OCI-LY1 (cell line): ENCODE measurements around the gene GLS.

ENCODE experiments used
- H2AFZ ChIP-seq: fragments of 200-600 bp; sonication (generic), shearing (Covaris generic); 2 replicates; pipeline ENCODE4 v1.6.0; 2014; ENCODE audit warnings: antibody characterized with exemption, mild to moderate bottlenecking, low read length
- H3F3A ChIP-seq: fragments of 200-600 bp; sonication (generic), shearing (Covaris generic); 2 replicates; pipeline ENCODE4 v1.6.0; 2014; ENCODE audit warnings: mild to moderate bottlenecking, antibody characterized with exemption, low read length, moderate library complexity; ENCODE audit not compliant: insufficient read depth
- H3K27ac ChIP-seq: fragments of 200-600 bp; sonication (generic); 2 replicates; pipeline ENCODE4 v1.5.1; 2014; ENCODE audit warnings: low read length, mixed run types, mild to moderate bottlenecking, low read depth; ENCODE audit not compliant: poor library complexity, severe bottlenecking
- H3K27me3 ChIP-seq: fragments of 200-600 bp; sonication (generic); 2 replicates; pipeline ENCODE4 v1.6.0; 2014; ENCODE audit warnings: antibody characterized with exemption, mild to moderate bottlenecking, low read length, moderate library complexity; ENCODE audit not compliant: insufficient read depth
- H3K36me3 ChIP-seq: fragments of 200-600 bp; sonication (generic); 2 replicates; pipeline ENCODE4 v1.6.1; 2014; ENCODE audit warnings: mild to moderate bottlenecking, antibody characterized with exemption, low read length, moderate library complexity, mixed read lengths; ENCODE audit not compliant: insufficient read depth
- H3K4me1 ChIP-seq: fragments of 200-600 bp; sonication (generic); 2 replicates; pipeline ENCODE4 v1.5.1; 2014; ENCODE audit warnings: mild to moderate bottlenecking, low read length, moderate library complexity; ENCODE audit not compliant: insufficient read depth, severe bottlenecking
- H3K4me2 ChIP-seq: fragments of 200-600 bp; sonication (generic), shearing (Covaris generic); 2 replicates; pipeline ENCODE4 v1.6.1; 2014; ENCODE audit warnings: low read length
- H3K4me3 ChIP-seq: fragments of 200-600 bp; sonication (generic); 2 replicates; pipeline ENCODE4 v1.5.1; 2014; ENCODE audit warnings: low read length, low read depth, mild to moderate bottlenecking, mixed read lengths; ENCODE audit not compliant: poor library complexity, severe bottlenecking
- H3K79me2 ChIP-seq: fragments of 200-600 bp; shearing (Covaris generic); 2 replicates; pipeline ENCODE4 v1.6.1; 2016; ENCODE audit warnings: mixed run types, low read length, mixed read lengths; ENCODE audit not compliant: insufficient read depth
- H3K9ac ChIP-seq: fragments of 200-600 bp; sonication (generic), shearing (Covaris generic); 2 replicates; pipeline ENCODE4 v1.6.1; 2014; ENCODE audit warnings: mild to moderate bottlenecking, low read length, mixed read lengths
- H3K9me2 ChIP-seq: fragments of 200-600 bp; sonication (generic), shearing (Covaris generic); 2 replicates; pipeline ENCODE4 v1.6.1; 2014; ENCODE audit warnings: low read depth, mild to moderate bottlenecking, low read length, mixed read lengths
- H3K9me3 ChIP-seq: fragments of 200-600 bp; shearing (Covaris generic); 2 replicates; pipeline ENCODE4 v1.6.1; 2014; ENCODE audit warnings: low read length, mixed read lengths
- H4K20me1 ChIP-seq: fragments of 200-600 bp; sonication (generic), shearing (Covaris generic); 2 replicates; pipeline ENCODE4 v1.6.0; 2016; ENCODE audit warnings: mild to moderate bottlenecking, low read length; ENCODE audit not compliant: insufficient read depth
- EZH2 ChIP-seq: fragments of 200-600 bp; sonication (generic), shearing (Covaris generic); IDR thresholded peaks from 2 replicates; pipeline ENCODE4 v1.8.0; 2017; ENCODE audit warnings: borderline replicate concordance, mixed run types, mild to moderate bottlenecking, antibody characterized with exemption, low read length, moderate library complexity, mixed read lengths
- TF ChIP-seq, protein P1 (sequence below): fragments of 200-600 bp; sonication (generic), shearing (Covaris generic); IDR thresholded peaks from 2 replicates; pipeline ENCODE4 v1.5.1; 2017; ENCODE audit warnings: mild to moderate bottlenecking, antibody characterized with exemption, low read length, moderate library complexity, mixed read lengths

GLS gene

DNA sequence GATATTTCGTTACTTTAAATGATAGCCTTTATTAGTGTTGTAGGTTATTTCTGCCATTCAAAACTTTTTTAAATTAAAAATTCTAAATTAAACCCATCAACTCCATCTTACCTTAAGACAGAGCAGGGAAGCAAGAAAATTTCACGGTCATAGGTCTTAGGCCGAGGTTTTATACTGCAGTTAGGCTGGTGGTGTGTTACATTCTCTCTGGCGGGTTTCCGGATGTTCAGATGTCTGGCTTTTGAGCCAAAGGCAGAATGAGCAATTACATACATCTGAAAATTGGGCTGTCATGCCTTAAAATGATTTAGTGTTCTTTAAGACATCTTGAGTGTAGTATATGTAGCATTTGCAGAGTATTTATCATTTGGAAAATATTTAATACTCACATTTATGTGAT is 27.9 kb downstream of the GLS start:
- Histone ChIP-seq H3F3A (no peaks in the 10 kb centered on the region), H3K27me3 (no peaks in the 10 kb centered on the region), H3K9me3 (no peaks in the 10 kb centered on the region), H3K27ac (no peak overlapping the region), H3K9ac (no peak overlapping the region), H3K79me2 (no peaks in the 10 kb centered on the region), H3K36me3 (peaks cover 71% of the 10 kb centered on the region), H3K9me2 (no peaks in the 10 kb centered on the region), H3K4me2 (no peak overlapping the region), H2AFZ (no peak overlapping the region), H3K4me3 (no peak overlapping the region), H3K4me1 (no peaks in the 10 kb centered on the region), H4K20me1 (no peaks in the 10 kb centered on the region)
- no peak for TF ChIP-seq EZH2
- TF ChIP-seq, protein P1, sequence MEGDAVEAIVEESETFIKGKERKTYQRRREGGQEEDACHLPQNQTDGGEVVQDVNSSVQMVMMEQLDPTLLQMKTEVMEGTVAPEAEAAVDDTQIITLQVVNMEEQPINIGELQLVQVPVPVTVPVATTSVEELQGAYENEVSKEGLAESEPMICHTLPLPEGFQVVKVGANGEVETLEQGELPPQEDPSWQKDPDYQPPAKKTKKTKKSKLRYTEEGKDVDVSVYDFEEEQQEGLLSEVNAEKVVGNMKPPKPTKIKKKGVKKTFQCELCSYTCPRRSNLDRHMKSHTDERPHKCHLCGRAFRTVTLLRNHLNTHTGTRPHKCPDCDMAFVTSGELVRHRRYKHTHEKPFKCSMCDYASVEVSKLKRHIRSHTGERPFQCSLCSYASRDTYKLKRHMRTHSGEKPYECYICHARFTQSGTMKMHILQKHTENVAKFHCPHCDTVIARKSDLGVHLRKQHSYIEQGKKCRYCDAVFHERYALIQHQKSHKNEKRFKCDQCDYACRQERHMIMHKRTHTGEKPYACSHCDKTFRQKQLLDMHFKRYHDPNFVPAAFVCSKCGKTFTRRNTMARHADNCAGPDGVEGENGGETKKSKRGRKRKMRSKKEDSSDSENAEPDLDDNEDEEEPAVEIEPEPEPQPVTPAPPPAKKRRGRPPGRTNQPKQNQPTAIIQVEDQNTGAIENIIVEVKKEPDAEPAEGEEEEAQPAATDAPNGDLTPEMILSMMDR, result no peak

DNA sequence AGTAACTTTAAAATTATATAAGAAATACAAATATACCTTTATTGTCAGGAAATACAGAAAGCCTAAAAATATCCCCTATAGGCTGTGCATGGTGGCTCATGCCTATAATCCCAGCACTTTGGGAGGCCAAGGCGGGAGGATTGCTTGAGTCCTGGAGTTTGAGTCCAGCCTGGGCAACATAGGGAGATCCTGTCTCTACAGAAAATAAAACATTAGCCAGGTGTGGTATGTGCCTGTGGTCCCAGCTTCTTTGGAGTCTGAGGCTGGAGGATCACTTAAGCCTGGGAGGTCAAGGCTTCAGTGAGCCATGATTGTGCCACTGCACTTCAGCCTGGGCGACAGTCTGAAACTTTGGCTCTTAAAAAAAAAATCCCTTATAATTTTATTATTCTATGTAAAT is 29.1 kb downstream of the GLS start:
- peaks cover 71% of the 10 kb centered on the region for H3K36me3 ChIP-seq
- no peaks in the 10 kb centered on the region for H3K9me2 ChIP-seq
- H3F3A ChIP-seq, result no peaks in the 10 kb centered on the region
- H3K4me1 ChIP-seq, result no peaks in the 10 kb centered on the region
- no peak overlapping the region for H3K9ac ChIP-seq
- no peaks in the 10 kb centered on the region for H3K9me3 ChIP-seq
- H3K27me3 ChIP-seq, result no peaks in the 10 kb centered on the region
- H4K20me1 ChIP-seq, result no peaks in the 10 kb centered on the region
- no peak for TF ChIP-seq EZH2
- TF ChIP-seq, protein P1, result no peak
- no peak overlapping the region for H3K4me3 ChIP-seq
- no peak overlapping the region for H2AFZ ChIP-seq
- H3K79me2 ChIP-seq, result no peaks in the 10 kb centered on the region
- no peak overlapping the region for H3K4me2 ChIP-seq
- no peak overlapping the region for H3K27ac ChIP-seq

DNA sequence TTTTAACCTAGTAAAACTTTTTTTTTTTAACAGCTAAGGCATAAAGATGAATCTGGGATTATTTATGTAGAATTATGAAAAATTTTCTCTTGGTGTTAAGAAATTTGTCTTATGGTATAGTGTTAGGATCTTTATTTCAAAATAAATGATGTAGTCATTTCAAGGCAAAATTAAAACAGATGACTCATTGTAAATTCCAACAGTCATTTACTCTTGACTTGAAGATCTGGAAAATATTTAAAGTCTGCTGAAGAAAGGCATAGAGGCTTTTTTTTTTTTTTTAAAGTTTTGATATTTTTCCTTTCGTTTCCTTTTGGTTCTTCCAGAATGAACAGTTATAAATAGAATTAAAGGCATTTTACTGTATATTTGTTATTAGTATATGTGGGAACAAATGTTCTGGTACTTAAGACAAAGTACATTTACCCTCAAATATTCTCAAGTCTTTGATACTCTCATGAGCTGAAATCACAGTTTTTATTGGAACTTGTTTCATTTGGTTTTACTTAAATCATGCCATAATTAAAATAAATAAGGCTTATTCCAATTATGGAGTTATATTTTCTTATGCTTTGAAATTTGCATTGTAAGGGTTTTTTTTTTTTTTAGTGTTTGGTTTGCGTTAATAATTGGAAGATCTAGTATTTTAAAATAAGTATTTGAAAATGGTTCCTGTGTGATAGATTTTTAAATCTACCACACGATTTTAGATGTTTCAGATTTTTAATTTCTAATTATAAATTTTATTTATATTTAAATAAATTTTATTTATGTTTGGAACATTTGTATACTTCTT is 29.9 kb downstream of the GLS start:
- Histone ChIP-seq H3K4me1 (no peaks in the 10 kb centered on the region), H3K36me3 (peaks cover 66% of the 10 kb centered on the region)

More for the DNA sequence above, 29.9 kb downstream of the GLS start:
- H2AFZ ChIP-seq, result no peak overlapping the region
- H3K9me2 ChIP-seq, result no peaks in the 10 kb centered on the region
- no peak overlapping the region for H3K9ac ChIP-seq
- no peak overlapping the region for H3K4me3 ChIP-seq
- no peaks in the 10 kb centered on the region for H3F3A ChIP-seq
- H3K27me3 ChIP-seq, result no peaks in the 10 kb centered on the region
- H3K9me3 ChIP-seq, result no peaks in the 10 kb centered on the region
- no peak overlapping the region for H3K4me2 ChIP-seq
- H3K79me2 ChIP-seq, result no peaks in the 10 kb centered on the region
- H4K20me1 ChIP-seq, result no peaks in the 10 kb centered on the region
- TF ChIP-seq, protein P1, result no peak
- no peak for TF ChIP-seq EZH2
- no peak overlapping the region for H3K27ac ChIP-seq
